GM21786 (cell line): ENCODE results near the gene HMGB4.

Source experiments
- ATAC-seq: cut with Tn5 transposase; IDR thresholded peaks from one replicate; pipeline ENCODE4 v1.9.1; 2021; ENCODE audit not compliant: unreplicated experiment

HMGB4 gene

GRCh38 chr1:33848205-33848937, 15.5 kb upstream of the HMGB4 start:
- ATAC-seq = no peak

GRCh38 chr1:33849211-33849610, 14.7 kb upstream of the HMGB4 start:
- no peak for ATAC-seq

- ATAC-seq = no peak
Measured at GRCh38 chr1:33850481-33850880, 13.4 kb upstream of the HMGB4 start.

- no peak for ATAC-seq
Measured at GRCh38 chr1:33852711-33853110, 11.2 kb upstream of the HMGB4 start.

- ATAC-seq = no peak
Measured at GRCh38 chr1:33853431-33853830, 10.4 kb upstream of the HMGB4 start.

GRCh38 chr1:33854091-33854490, 9.8 kb upstream of the HMGB4 start:
- ATAC-seq = no peak

GRCh38 chr1:33860671-33861070, 3.2 kb upstream of the HMGB4 start:
- ATAC-seq = no peak

- no peak for ATAC-seq
Measured at GRCh38 chr1:33864460-33865389, 846 bp downstream of the HMGB4 start.

GRCh38 chr1:33866281-33866680, 2.4 kb downstream of the HMGB4 start:
- ATAC-seq = no peak

GRCh38 chr1:33867684-33868083, 3.8 kb downstream of the HMGB4 start:
- no peak for ATAC-seq

GRCh38 chr1:33872275-33872674, 8.4 kb downstream of the HMGB4 start:
- no peak for ATAC-seq

- no peak for ATAC-seq
Measured at GRCh38 chr1:33872683-33873082, 8.8 kb downstream of the HMGB4 start.

- ATAC-seq = no peak
Measured at GRCh38 chr1:33874636-33875035, 10.8 kb downstream of the HMGB4 start.

GRCh38 chr1:33875862-33876261, 12.0 kb downstream of the HMGB4 start:
- ATAC-seq = no peak

GRCh38 chr1:33876970-33877650, 13.2 kb downstream of the HMGB4 start:
- ATAC-seq = no peak

GRCh38 chr1:33878392-33878791, 14.5 kb downstream of the HMGB4 start:
- no peak for ATAC-seq

- ATAC-seq = no peak
Measured at GRCh38 chr1:33880305-33880704, 16.4 kb downstream of the HMGB4 start.

GRCh38 chr1:33886496-33886895, 22.6 kb downstream of the HMGB4 start:
- no peak for ATAC-seq

GRCh38 chr1:33893147-33893830, 29.4 kb downstream of the HMGB4 start:
- no peak for ATAC-seq

- no peak for ATAC-seq
Measured at GRCh38 chr1:33895396-33895795, 31.5 kb downstream of the HMGB4 start.

- ATAC-seq = no peak
Measured at GRCh38 chr1:33895976-33896375, 32.1 kb downstream of the HMGB4 start.
